ENCODE measurements around the gene ABTB2. TPM values are rescaled to one million over a fixed set of nuclear protein-coding genes. Genes with fewer than 3 reads are reported as not detected.
A peak's percentile ranks its signal among the peaks of the same experiment; 100 is the strongest.

The ABTB2 gene
- total RNA-seq, 1 experiment from 2014 or later: 5.5 TPM

DNA sequence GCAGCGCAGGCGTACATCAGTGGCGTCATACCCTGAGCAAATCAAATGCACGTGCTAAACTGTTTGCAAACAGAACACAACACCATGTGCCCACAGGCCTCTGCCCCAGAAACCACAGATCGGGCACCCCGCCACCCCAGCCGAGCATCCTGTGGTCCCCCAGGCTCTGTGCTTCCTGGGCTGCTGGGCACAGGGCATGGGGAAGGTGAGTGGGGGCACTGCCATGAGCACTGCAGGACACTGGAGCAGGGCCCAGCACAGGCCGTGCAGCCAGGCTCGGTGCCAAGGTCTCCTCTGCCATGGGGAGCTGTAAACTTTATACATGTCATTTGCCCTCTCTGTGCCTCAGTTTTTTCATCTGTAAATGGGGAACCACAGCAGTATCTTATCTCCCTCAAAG, 189.8 kb downstream of the ABTB2 start:
- Histone ChIP-seq H3K79me2 (ENCODE audit: insufficient read depth, low read length) (no peaks in the 10 kb centered on the region), H2BK12ac (ENCODE audit: insufficient read length, low read depth, low read length) (no peak overlapping the region), H4K8ac (replicated peaks; ENCODE audit: insufficient read length, low read depth, low read length) (no peak overlapping the region), H3K14ac (ENCODE audit: insufficient read depth, low read length) (no peak overlapping the region; the same call in 1 of the 2 replicates), H3K4me2 (ENCODE audit: insufficient read depth, insufficient read length, low read length) (no peak overlapping the region), H2AFZ (ENCODE audit: low read length) (no peak overlapping the region), H2BK20ac (ENCODE audit: low read depth, low read length, poor library complexity, severe bottlenecking) (no peak overlapping the region), H3K4ac (ENCODE audit: low read depth, low read length) (no peak overlapping the region), H3T11ph (ENCODE audit: low read length) (no peak overlapping the region), H3K56ac (ENCODE audit: insufficient read length, low read depth, low read length) (no peak overlapping the region), H2BK120ac (ENCODE audit: low read depth, low read length, poor library complexity, severe bottlenecking) (no peak overlapping the region), H3K23me2 (ENCODE audit: insufficient read length, low read depth, low read length, poor library complexity, severe bottlenecking) (no peaks in the 10 kb centered on the region), H3K4me1 (ENCODE audit: insufficient read depth, low read length) (no peaks in the 10 kb centered on the region), H3K27ac (ENCODE audit: insufficient read length, low read depth, low read length) (no peak overlapping the region), H4K5ac (ENCODE audit: insufficient read length, low read depth, low read length) (no peak overlapping the region), H3K9me3 (ENCODE audit: control insufficient read depth, low read depth, low read length) (no peaks in the 10 kb centered on the region), H4K20me1 (ENCODE audit: control insufficient read depth, insufficient read depth, insufficient read length) (no peaks in the 10 kb centered on the region), H3K79me1 (ENCODE audit: insufficient read depth, low read depth, low read length, poor library complexity, severe bottlenecking) (no peaks in the 10 kb centered on the region), H3K27me3 (ENCODE audit: insufficient read depth, low read length) (no peaks in the 10 kb centered on the region), H3K9ac (ENCODE audit: extremely low read depth, insufficient read length, low read length) (no peak overlapping the region), H2BK15ac (ENCODE audit: low read depth, low read length) (no peak overlapping the region), H3K23ac (ENCODE audit: insufficient read length, low read depth, low read length) (no peak overlapping the region), H2AK5ac (ENCODE audit: insufficient read length, low read length) (no peak overlapping the region), H4K91ac (ENCODE audit: insufficient read length, low read depth, low read length) (no peak overlapping the region), H3K18ac (ENCODE audit: insufficient read length, low read depth, low read length) (no peak overlapping the region), H2BK5ac (ENCODE audit: insufficient read length, low read length) (no peak overlapping the region)
- H3K36me3 Mint-ChIP-seq (ENCODE audit: insufficient read depth in 1 of 3, low read depth in 3 of 3): peaks cover 0 to 3% (median 0%) of the 10 kb centered on the region in 3 experiments; a peak in 2 of 7 replicates
- peak overlapping the region in 1 of 3 experiments; percentile 87; a peak in 1 of 7 replicates for H3K27ac Mint-ChIP-seq
- TF ChIP-seq, protein P1, sequence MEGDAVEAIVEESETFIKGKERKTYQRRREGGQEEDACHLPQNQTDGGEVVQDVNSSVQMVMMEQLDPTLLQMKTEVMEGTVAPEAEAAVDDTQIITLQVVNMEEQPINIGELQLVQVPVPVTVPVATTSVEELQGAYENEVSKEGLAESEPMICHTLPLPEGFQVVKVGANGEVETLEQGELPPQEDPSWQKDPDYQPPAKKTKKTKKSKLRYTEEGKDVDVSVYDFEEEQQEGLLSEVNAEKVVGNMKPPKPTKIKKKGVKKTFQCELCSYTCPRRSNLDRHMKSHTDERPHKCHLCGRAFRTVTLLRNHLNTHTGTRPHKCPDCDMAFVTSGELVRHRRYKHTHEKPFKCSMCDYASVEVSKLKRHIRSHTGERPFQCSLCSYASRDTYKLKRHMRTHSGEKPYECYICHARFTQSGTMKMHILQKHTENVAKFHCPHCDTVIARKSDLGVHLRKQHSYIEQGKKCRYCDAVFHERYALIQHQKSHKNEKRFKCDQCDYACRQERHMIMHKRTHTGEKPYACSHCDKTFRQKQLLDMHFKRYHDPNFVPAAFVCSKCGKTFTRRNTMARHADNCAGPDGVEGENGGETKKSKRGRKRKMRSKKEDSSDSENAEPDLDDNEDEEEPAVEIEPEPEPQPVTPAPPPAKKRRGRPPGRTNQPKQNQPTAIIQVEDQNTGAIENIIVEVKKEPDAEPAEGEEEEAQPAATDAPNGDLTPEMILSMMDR (conservative IDR thresholded peaks at IDR 0.05): no peak
- H3K27me3 Mint-ChIP-seq (ENCODE audit: low read depth): peaks cover 3% of the 10 kb centered on the region; the same call in 1 of the 2 replicates
- DNase-seq: no peak
- WGBS (ENCODE audit: extremely low coverage, insufficient read length, low lambda C conversion rate): no CpG with 5 or more reads among the region's 9 CpGs
- H3K9me3 Mint-ChIP-seq: no peaks in the 10 kb centered on the region
- no peaks in the 10 kb centered on the region for H3K4me1 Mint-ChIP-seq
- H3K4me3 Mint-ChIP-seq: no peak overlapping the region
